Measurements from ENCODE around the gene CCNL2. TPM values are rescaled to one million over a fixed set of nuclear protein-coding genes. Genes with fewer than 3 reads are reported as not detected.

The CCNL2 gene
- total RNA-seq, 1 experiment from 2014 or later = 173 TPM

GRCh38 chr1:1341549-1342021 is 57.5 kb downstream of the CCNL2 start:
- no peak overlapping the region for H3K9ac ChIP-seq (ENCODE audit: extremely low read depth, insufficient read length, low read length)
- H3K4me2 ChIP-seq (ENCODE audit: insufficient read depth, insufficient read length, low read length) = no peak overlapping the region
- H2BK15ac ChIP-seq (ENCODE audit: low read depth, low read length) = no peak overlapping the region
- H3K4me1 ChIP-seq (ENCODE audit: insufficient read depth, low read length) = no peaks in the 10 kb centered on the region
- no peak overlapping the region for H3K4ac ChIP-seq (ENCODE audit: low read depth, low read length)
- no peaks in the 10 kb centered on the region for H3K27me3 Mint-ChIP-seq (ENCODE audit: low read depth)
- H3K79me2 ChIP-seq (ENCODE audit: insufficient read depth, low read length) = no peaks in the 10 kb centered on the region; the same call in 1 of the 2 replicates
- no peak overlapping the region for H3T11ph ChIP-seq (ENCODE audit: low read length)
- H4K8ac ChIP-seq (replicated peaks; ENCODE audit: insufficient read length, low read depth, low read length) = no peak overlapping the region
- no peak overlapping the region for H2BK12ac ChIP-seq (ENCODE audit: insufficient read length, low read depth, low read length)
- H3K79me1 ChIP-seq (ENCODE audit: insufficient read depth, low read depth, low read length, poor library complexity, severe bottlenecking) = peaks cover 2% of the 10 kb centered on the region
- no peak overlapping the region for H3K27ac ChIP-seq (ENCODE audit: insufficient read length, low read depth, low read length)
- H3K4me1 Mint-ChIP-seq = no peaks in the 10 kb centered on the region
- no peak overlapping the region for H3K18ac ChIP-seq (ENCODE audit: insufficient read length, low read depth, low read length)
- no peak overlapping the region for H2BK120ac ChIP-seq (ENCODE audit: low read depth, low read length, poor library complexity, severe bottlenecking)
- H3K56ac ChIP-seq (ENCODE audit: insufficient read length, low read depth, low read length) = no peak overlapping the region
- H3K36me3 Mint-ChIP-seq (ENCODE audit: insufficient read depth in 1 of 3, low read depth in 3 of 3) = peaks cover 21 to 36% (median 31%) of the 10 kb centered on the region in 3 experiments
- no CpG with 5 or more reads among the region's 17 CpGs for WGBS (ENCODE audit: extremely low coverage, insufficient read length, low lambda C conversion rate)
- H2AK5ac ChIP-seq (ENCODE audit: insufficient read length, low read length) = no peak overlapping the region
- H2AFZ ChIP-seq (ENCODE audit: low read length) = no peak overlapping the region
- DNase-seq = no peak
- H3K27ac Mint-ChIP-seq = no peak overlapping the region
- H2BK5ac ChIP-seq (ENCODE audit: insufficient read length, low read length) = no peak overlapping the region
- H4K5ac ChIP-seq (ENCODE audit: insufficient read length, low read depth, low read length) = no peak overlapping the region
- no peak overlapping the region for H3K23ac ChIP-seq (ENCODE audit: insufficient read length, low read depth, low read length)
- H2BK20ac ChIP-seq (ENCODE audit: low read depth, low read length, poor library complexity, severe bottlenecking) = no peak overlapping the region
- H3K9me3 Mint-ChIP-seq = peaks cover 0 to 8% of the 10 kb centered on the region in 2 experiments; a peak in 3 of 5 replicates
- TF ChIP-seq CTCF (conservative IDR thresholded peaks at IDR 0.05) = no peak
- no peaks in the 10 kb centered on the region for H3K23me2 ChIP-seq (ENCODE audit: insufficient read length, low read depth, low read length, poor library complexity, severe bottlenecking)
- H3K4me3 Mint-ChIP-seq = peak overlapping the region in 1 of 2 experiments; percentile 32; a peak in 1 of 5 replicates
- no peaks in the 10 kb centered on the region for H3K9me3 ChIP-seq (ENCODE audit: control insufficient read depth, low read depth, low read length)
- no peak overlapping the region for H3K14ac ChIP-seq (ENCODE audit: insufficient read depth, low read length)
- no peak overlapping the region for H4K91ac ChIP-seq (ENCODE audit: insufficient read length, low read depth, low read length)
- no peaks in the 10 kb centered on the region for H3K27me3 ChIP-seq (ENCODE audit: insufficient read depth, low read length)
- H4K20me1 ChIP-seq (ENCODE audit: control insufficient read depth, insufficient read depth, insufficient read length) = no peaks in the 10 kb centered on the region
